Measurements from ENCODE around the gene DNAH2.

GRCh38 chr17:7794075-7794663, 76.6 kb downstream of the DNAH2 start:
- TF ChIP-seq CTCF (IDR thresholded peaks at IDR 0.05), result no peak
- no peak for TF ChIP-seq EZH2 (IDR thresholded peaks at IDR 0.05)

All from neural progenitor cell (in vitro differentiated cells).